ENCODE measurements around the gene SLC22A12.

DNA sequence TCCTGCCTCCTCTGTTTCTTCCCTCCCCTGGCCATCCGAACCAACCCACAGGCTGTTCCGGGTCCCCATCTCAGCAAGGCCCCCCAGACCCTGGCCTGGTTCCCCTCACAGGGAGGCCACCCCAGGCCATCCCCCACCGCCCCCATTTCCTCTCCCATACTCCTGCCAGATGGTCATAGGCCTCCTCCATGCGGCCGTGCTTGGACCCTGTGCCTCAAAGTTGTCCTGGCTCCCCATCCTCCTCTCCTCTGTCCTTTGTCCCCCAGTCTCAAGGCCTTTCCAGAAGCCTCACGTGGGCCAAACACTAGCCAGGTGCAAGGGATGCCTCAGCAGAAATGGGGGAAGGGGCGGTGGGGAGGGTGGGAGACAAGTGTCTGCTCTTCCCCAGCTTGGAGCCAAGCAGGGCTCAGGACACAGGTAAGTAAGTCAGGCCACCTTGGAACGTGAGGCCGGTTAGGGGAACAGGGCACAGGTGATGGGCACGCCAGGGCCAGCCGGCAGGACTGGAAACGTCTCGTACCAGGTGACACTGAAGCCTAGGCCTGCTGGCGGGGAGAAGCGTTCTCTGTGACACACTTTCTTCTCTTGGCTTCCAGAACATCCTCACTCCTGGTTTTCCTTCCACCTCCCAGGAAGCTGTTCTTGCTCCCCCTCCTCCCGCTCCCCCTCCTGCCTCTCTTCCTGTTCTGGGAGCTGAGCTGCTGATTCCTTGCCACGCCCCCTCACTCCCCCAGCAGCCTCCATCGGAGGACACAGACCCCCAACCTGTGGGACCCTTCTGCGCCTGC, 31.5 kb upstream of the SLC22A12 start:
- TF ChIP-seq CTCF (conservative IDR thresholded peaks at IDR 0.05; ENCODE audit: low read depth in 2 of 2) (no peak), EZH2 (IDR thresholded peaks at IDR 0.05; ENCODE audit: low read depth, unreplicated experiment) (no peak), POLR2AphosphoS5 (IDR thresholded peaks at IDR 0.05; ENCODE audit: low read depth) (no peak), REST (IDR thresholded peaks at IDR 0.05; ENCODE audit: unreplicated experiment) (no peak), ZNF114 (CRISPR knock-in tag; IDR thresholded peaks at IDR 0.05) (no peak), EZH2phosphoT487 (IDR thresholded peaks at IDR 0.05; ENCODE audit: unreplicated experiment) (no peak), CREB1 (CRISPR knock-in tag; IDR thresholded peaks at IDR 0.05; ENCODE audit: low read depth) (no peak), STAT1 (IDR thresholded peaks at IDR 0.05; ENCODE audit: unreplicated experiment) (no peak), NANOG (IDR thresholded peaks at IDR 0.05; ENCODE audit: borderline replicate concordance) (no peak)
